Fibroblast of lung (primary cell): Measurements from ENCODE around the gene ZSCAN30. TPM values are rescaled to one million over a fixed set of nuclear protein-coding genes. Genes with fewer than 3 reads are reported as not detected.

Experiments
- DNase-seq, 2 donors: peaks; one replicate each; pipeline versions ENCODE4 v3.0.0 to v3.0.0-alpha.2; 2010; ENCODE audit warnings: low read depth in 2 of 2
- H2AFZ ChIP-seq: 2 replicates; pipeline ENCODE4 v1.5.1; 2012; ENCODE audit warnings: low read length, control low read depth, inconsistent platforms
- H3K27ac ChIP-seq: 2 replicates; pipeline ENCODE4 v1.5.1; 2011; ENCODE audit warnings: low read length, control low read depth; ENCODE audit not compliant: insufficient read depth
- H3K27me3 ChIP-seq: 2 replicates; pipeline ENCODE4 v1.5.1; 2011; ENCODE audit warnings: mild to moderate bottlenecking, low read length; ENCODE audit not compliant: control insufficient read depth, insufficient read depth
- H3K36me3 ChIP-seq: 2 replicates; pipeline ENCODE4 v1.5.1; 2011; ENCODE audit warnings: low read length; ENCODE audit not compliant: control insufficient read depth, insufficient read depth
- H3K4me1 ChIP-seq: 2 replicates; pipeline ENCODE4 v1.5.1; 2011; ENCODE audit warnings: low read length; ENCODE audit not compliant: control insufficient read depth, insufficient read depth; ENCODE audit errors: extremely low read depth
- H3K4me2 ChIP-seq: 2 replicates; pipeline ENCODE4 v1.5.1; 2011; ENCODE audit warnings: low read length, control low read depth; ENCODE audit not compliant: insufficient read depth; ENCODE audit errors: extremely low read depth
- H3K4me3 ChIP-seq, 4 experiments: fragments of 200-600 bp in 1 of 4; sonication (generic) in 1 of 4; replicated peaks in 1 of 4; 2 replicates each; pipeline ENCODE4 v1.5.1; 2011 to 2016; ENCODE audit warnings: low read length in 4 of 4, low read depth in 3 of 4, mild to moderate bottlenecking in 3 of 4, control low read depth in 2 of 4, inconsistent platforms in 1 of 4, mixed read lengths in 1 of 4; ENCODE audit not compliant: insufficient read depth in 1 of 4; ENCODE audit errors: control extremely low read depth in 1 of 4
- H3K79me2 ChIP-seq: 2 replicates; pipeline ENCODE4 v1.5.1; 2012; ENCODE audit warnings: mild to moderate bottlenecking, low read length, inconsistent platforms; ENCODE audit not compliant: control insufficient read depth, insufficient read depth
- H3K9ac ChIP-seq: 2 replicates; pipeline ENCODE4 v1.5.1; 2011; ENCODE audit warnings: mild to moderate bottlenecking, low read length, control low read depth; ENCODE audit not compliant: insufficient read depth
- H3K9me3 ChIP-seq: 2 replicates; pipeline ENCODE4 v1.5.1; 2012; ENCODE audit warnings: low read depth, low read length; ENCODE audit not compliant: control insufficient read depth, insufficient read depth
- H4K20me1 ChIP-seq: 2 replicates; pipeline ENCODE4 v1.5.1; 2011; ENCODE audit warnings: low read length; ENCODE audit not compliant: control insufficient read depth, insufficient read depth; ENCODE audit errors: extremely low read depth
- EZH2 ChIP-seq: IDR thresholded peaks from 2 replicates; pipeline ENCODE4 v1.5.1; 2012; ENCODE audit warnings: low read length, control low read depth, mild to moderate bottlenecking; ENCODE audit errors: missing control alignments
- polyA plus RNA-seq, 2 donors: library from polyadenylated mRNA; depleted of rRNA in 1 of 2; stranded (reverse) in 1 of 2; unstranded in 1 of 2; fragments of >200 nt; gene quantifications; 2 replicates each; pipeline ENCODE4 v1.2.1, GENCODE V29; 2011 to 2012; ENCODE audit warnings: missing spikeins in 1 of 2
- total RNA-seq: library from RNA; depleted of rRNA; stranded (reverse); fragments of >200 nt; gene quantifications from 2 replicates; pipeline ENCODE4 v1.2.1, GENCODE V29; 2014
- TF ChIP-seq, protein P1 (sequence below), 2 donors: IDR thresholded peaks in 1 of 2; conservative IDR thresholded peaks in 1 of 2; 1 replicate in 1 of 2; 2 replicates in 1 of 2; pipeline ENCODE4 v1.5.1; 2011 to 2012; ENCODE audit warnings: low read length in 2 of 2, control low read depth in 1 of 2, inconsistent platforms in 1 of 2, low read depth in 1 of 2, mild to moderate bottlenecking in 1 of 2

Gene ZSCAN30
- total and polyA plus RNA-seq, 2 donors (not counting 1 experiment from before 2014, with no cell fraction given): 12.9 to 29.2 TPM

DNA sequence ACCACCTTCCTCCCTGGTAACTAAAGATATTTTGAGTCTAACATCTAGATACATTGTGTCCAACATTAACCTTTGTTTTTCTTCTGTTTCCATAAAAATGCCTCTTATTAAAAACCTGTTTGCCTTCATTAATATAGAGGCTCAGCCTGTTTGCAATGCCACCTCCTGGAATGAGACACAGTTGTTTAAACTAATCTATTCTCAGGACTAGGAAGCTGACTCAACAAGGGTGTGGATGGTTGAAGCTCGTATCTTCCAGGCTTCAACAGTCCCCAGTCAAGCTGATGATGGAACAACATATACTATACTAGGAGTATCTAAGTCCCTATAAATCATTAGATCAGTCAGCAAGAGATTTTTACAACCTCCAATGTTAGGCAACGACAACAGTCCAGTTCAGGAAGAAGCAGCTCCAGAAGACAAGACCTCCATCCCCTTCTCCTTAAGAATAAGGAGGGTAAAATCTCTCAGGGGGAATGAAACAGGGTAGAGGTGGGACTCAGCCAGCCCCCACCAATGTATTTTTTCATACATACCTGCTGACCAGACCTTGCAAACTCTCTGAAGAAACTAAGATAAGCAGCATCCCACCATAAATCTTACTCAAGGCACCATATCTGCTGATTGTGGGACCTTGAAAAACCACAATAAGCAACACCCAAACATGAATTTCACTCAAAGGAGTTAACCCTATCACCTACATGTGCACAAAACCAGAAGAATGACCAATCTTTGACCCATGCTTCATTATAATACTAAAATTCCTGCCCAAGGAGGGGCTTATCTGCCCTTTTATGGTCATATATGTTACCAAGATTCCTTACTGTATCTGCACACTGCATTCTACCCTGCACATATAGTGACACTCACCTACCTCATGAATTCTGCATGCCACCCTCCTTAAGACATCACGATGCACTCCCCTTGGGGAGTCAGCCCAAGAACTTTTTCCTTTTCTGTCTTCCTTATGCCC, 32.7 kb upstream of the ZSCAN30 start:
- Histone ChIP-seq H3K27ac (no peak overlapping the region), H3K9me3 (no peaks in the 10 kb centered on the region), H3K4me3 (no peak overlapping the region), H3K36me3 (no peaks in the 10 kb centered on the region), H3K4me1 (no peaks in the 10 kb centered on the region), H3K9ac (no peak overlapping the region), H3K27me3 (no peaks in the 10 kb centered on the region), H4K20me1 (no peaks in the 10 kb centered on the region), H2AFZ (no peak overlapping the region), H3K79me2 (no peaks in the 10 kb centered on the region), H3K4me2 (no peak overlapping the region)
- TF ChIP-seq, protein P1, sequence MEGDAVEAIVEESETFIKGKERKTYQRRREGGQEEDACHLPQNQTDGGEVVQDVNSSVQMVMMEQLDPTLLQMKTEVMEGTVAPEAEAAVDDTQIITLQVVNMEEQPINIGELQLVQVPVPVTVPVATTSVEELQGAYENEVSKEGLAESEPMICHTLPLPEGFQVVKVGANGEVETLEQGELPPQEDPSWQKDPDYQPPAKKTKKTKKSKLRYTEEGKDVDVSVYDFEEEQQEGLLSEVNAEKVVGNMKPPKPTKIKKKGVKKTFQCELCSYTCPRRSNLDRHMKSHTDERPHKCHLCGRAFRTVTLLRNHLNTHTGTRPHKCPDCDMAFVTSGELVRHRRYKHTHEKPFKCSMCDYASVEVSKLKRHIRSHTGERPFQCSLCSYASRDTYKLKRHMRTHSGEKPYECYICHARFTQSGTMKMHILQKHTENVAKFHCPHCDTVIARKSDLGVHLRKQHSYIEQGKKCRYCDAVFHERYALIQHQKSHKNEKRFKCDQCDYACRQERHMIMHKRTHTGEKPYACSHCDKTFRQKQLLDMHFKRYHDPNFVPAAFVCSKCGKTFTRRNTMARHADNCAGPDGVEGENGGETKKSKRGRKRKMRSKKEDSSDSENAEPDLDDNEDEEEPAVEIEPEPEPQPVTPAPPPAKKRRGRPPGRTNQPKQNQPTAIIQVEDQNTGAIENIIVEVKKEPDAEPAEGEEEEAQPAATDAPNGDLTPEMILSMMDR (conservative IDR thresholded peaks at IDR 0.05 in 1 of 2, IDR thresholded peaks at IDR 0.05 in 1 of 2; ENCODE audit: low read depth in 1 of 2, low read length in 2 of 2): no peak
- no peak for TF ChIP-seq EZH2
- no peak for DNase-seq

DNA sequence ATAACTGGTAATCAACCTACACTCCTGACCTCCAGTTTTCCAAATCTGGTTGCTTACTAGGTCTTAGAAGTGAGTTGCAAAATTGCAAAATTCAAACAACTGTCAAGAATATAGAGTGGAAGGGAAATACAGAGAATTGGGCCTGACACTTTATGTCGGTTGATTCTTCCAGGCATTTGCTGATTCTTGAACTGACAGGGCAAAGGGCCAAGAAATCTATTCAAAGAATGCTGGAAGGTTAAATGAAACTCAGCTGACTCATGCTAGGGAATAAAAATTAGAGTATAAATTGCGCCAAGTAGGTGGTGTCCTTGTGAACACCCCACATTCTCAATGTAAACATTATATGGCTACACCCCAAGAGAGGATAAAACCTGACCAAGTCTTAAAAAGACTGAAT, 21.5 kb upstream of the ZSCAN30 start:
- peak; percentile 57 to 68 for DNase-seq
- Histone ChIP-seq H3K79me2 (no peaks in the 10 kb centered on the region), H3K4me3 (no peak overlapping the region), H3K27ac (no peak overlapping the region), H3K9me3 (peaks cover 7% of the 10 kb centered on the region), H4K20me1 (no peaks in the 10 kb centered on the region), H3K9ac (no peak overlapping the region), H3K4me1 (no peaks in the 10 kb centered on the region), H2AFZ (no peak overlapping the region), H3K4me2 (no peak overlapping the region), H3K36me3 (no peaks in the 10 kb centered on the region), H3K27me3 (no peaks in the 10 kb centered on the region)
- TF ChIP-seq, protein P1 (conservative IDR thresholded peaks at IDR 0.05 in 1 of 2, IDR thresholded peaks at IDR 0.05 in 1 of 2; ENCODE audit: low read depth in 1 of 2, low read length in 2 of 2): no peak
- no peak for TF ChIP-seq EZH2

DNA sequence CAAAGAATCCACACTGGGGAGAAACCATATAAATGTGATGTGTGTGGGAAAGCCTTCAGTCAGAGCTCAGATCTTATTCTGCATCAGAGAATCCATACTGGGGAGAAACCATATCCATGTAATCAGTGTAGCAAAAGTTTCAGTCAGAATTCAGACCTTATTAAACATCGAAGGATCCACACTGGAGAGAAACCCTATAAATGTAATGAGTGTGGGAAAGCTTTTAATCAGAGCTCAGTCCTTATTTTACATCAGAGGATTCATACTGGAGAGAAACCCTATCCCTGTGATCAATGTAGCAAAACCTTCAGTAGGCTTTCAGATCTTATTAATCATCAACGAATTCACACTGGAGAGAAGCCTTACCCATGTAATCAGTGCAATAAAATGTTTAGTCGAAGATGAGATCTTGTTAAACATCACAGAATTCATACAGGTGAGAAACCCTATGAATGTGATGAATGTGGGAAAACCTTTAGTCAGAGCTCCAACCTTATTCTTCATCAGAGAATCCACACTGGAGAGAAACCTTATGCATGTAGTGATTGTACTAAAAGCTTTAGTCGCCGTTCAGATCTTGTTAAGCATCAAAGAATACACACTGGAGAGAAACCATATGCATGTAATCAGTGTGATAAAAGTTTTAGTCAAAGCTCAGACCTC, 16.7 kb upstream of the ZSCAN30 start:
- peaks cover 7% of the 10 kb centered on the region for H3K9me3 ChIP-seq
- DNase-seq: peak in 1 of 2 donors; percentile 13
- H3K36me3 ChIP-seq: no peaks in the 10 kb centered on the region
- no peak for TF ChIP-seq EZH2
- TF ChIP-seq, protein P1 (conservative IDR thresholded peaks at IDR 0.05 in 1 of 2, IDR thresholded peaks at IDR 0.05 in 1 of 2; ENCODE audit: low read depth in 1 of 2, low read length in 2 of 2): no peak
- no peak overlapping the region for H2AFZ ChIP-seq
- H3K4me2 ChIP-seq: no peak overlapping the region
- no peak overlapping the region for H3K27ac ChIP-seq
- no peaks in the 10 kb centered on the region for H3K4me1 ChIP-seq
- no peaks in the 10 kb centered on the region for H3K27me3 ChIP-seq
- no peaks in the 10 kb centered on the region for H4K20me1 ChIP-seq
- H3K4me3 ChIP-seq: no peak overlapping the region
- H3K79me2 ChIP-seq: peaks cover 3% of the 10 kb centered on the region
- no peak overlapping the region for H3K9ac ChIP-seq
